K562 (cell line): ENCODE results near the gene GALNT13. TPM values are rescaled to one million over a fixed set of nuclear protein-coding genes. Genes with fewer than 3 reads are reported as not detected.

Experiments used
- ATAC-seq: fragments of 200-7000 bp; cut with Tn5 transposase; 3 replicates; pipeline ENCODE4 v1.9.1; 2020; ENCODE audit warnings: moderate library complexity
- BruUV-seq: library from RNA; stranded (reverse); fragments of 400-500 nt; replicated peaks from 2 replicates; lab custom pipeline; 2021; lab: Mats Ljungman, UMichigan
- CTCF ChIA-PET: fragments of 300-600 bp; formaldehyde crosslinking; extraction: SDS; loops from one replicate; lab custom pipeline; 2021; ENCODE audit warnings: low intra/inter-chr PET ratio; lab: Yijun Ruan, JAX
- POLR2A ChIA-PET: fragments of 300-600, 350-650 bp; sonication (Branson Sonifier 250); formaldehyde crosslinking; extraction: SDS; loops from one replicate; lab custom pipeline; 2021; ENCODE audit warnings: antibody characterized with exemption, inconsistent platforms; lab: Yijun Ruan, JAX
- DNase-seq, 4 experiments: peaks; one replicate each; pipeline versions ENCODE4 v3.0.0 to v3.0.0-alpha.2; 2011 to 2018; ENCODE audit warnings: low spot score in 3 of 4, mixed read lengths in 3 of 4; ENCODE audit errors: extremely low read depth in 1 of 4
- FAIRE-seq: peaks from 2 replicates; lab custom pipeline; 2011; peaks lifted over from hg19 to GRCh38; lab: Jason Lieb, UNC
- H2AFZ ChIP-seq: 2 replicates; pipeline ENCODE4 v1.6.0; 2011; ENCODE audit warnings: low read depth, low read length, control low read depth, inconsistent platforms
- H3K27ac ChIP-seq: fragments of 200-600 bp; 3 replicates; pipeline ENCODE4 v1.8.0; 2011; ENCODE audit warnings: low read depth, mild to moderate bottlenecking, control low read depth, inconsistent platforms, low read length, moderate library complexity, mixed read lengths; ENCODE audit errors: extremely low read depth
- H3K27me3 ChIP-seq, 2 experiments: fragments of 300-600 bp in 1 of 2; 2 replicates in 1 of 2; 3 replicates in 1 of 2; pipeline versions ENCODE4 v1.6.0 to v1.8.0; 2011; ENCODE audit warnings: inconsistent platforms in 2 of 2, low read length in 2 of 2, mild to moderate bottlenecking in 1 of 2, mixed read lengths in 1 of 2, moderate library complexity in 1 of 2; ENCODE audit not compliant: control insufficient read depth in 2 of 2, insufficient read depth in 2 of 2
- H3K36me3 ChIP-seq: fragments of 300-600 bp; 3 replicates; pipeline ENCODE4 v1.8.0; 2011; ENCODE audit warnings: mild to moderate bottlenecking, low read length, inconsistent platforms; ENCODE audit not compliant: control insufficient read depth, insufficient read depth
- H3K4me1 ChIP-seq, 2 experiments: fragments of 200-600 bp in 1 of 2; replicated peaks in 1 of 2; 2 replicates in 1 of 2; 3 replicates in 1 of 2; pipeline versions ENCODE4 v1.5.1 to v1.8.0; 2011; ENCODE audit warnings: inconsistent platforms in 2 of 2, low read length in 2 of 2, mild to moderate bottlenecking in 1 of 2, mixed read lengths in 1 of 2, moderate library complexity in 1 of 2; ENCODE audit not compliant: control insufficient read depth in 2 of 2, insufficient read depth in 2 of 2
- H3K4me2 ChIP-seq: 2 replicates; pipeline ENCODE4 v1.6.1; 2011; ENCODE audit warnings: low read length, control low read depth, inconsistent platforms, mixed read lengths; ENCODE audit not compliant: insufficient read depth
- H3K4me3 ChIP-seq: fragments of 200-600 bp; sonication (generic), shearing (Covaris generic); 2 replicates; pipeline ENCODE4 v1.5.1; 2016; ENCODE audit warnings: control low read depth, inconsistent platforms
- H3K79me2 ChIP-seq: fragments of 200-600 bp; 3 replicates; pipeline ENCODE4 v1.8.0; 2011; ENCODE audit warnings: low read length, inconsistent platforms; ENCODE audit not compliant: control insufficient read depth, insufficient read depth
- H3K9ac ChIP-seq, 2 experiments: 2 replicates each; pipeline versions ENCODE4 v1.6.0 to v1.6.1; 2011; ENCODE audit warnings: low read depth in 2 of 2, low read length in 2 of 2, control low read depth in 1 of 2, inconsistent platforms in 1 of 2, mild to moderate bottlenecking in 1 of 2, mixed read lengths in 1 of 2; ENCODE audit not compliant: insufficient read depth in 1 of 2
- H3K9me1 ChIP-seq: one replicate; pipeline ENCODE4 v1.6.0; 2011; ENCODE audit warnings: inconsistent platforms, mild to moderate bottlenecking, low read length, moderate library complexity; ENCODE audit not compliant: control insufficient read depth, insufficient read depth
- H3K9me3 ChIP-seq: replicated peaks from 2 replicates; pipeline ENCODE4 v1.5.1; 2011; ENCODE audit warnings: low read depth, low read length, inconsistent platforms; ENCODE audit not compliant: control insufficient read depth, insufficient read depth
- H4K20me1 ChIP-seq: replicated peaks from 2 replicates; pipeline ENCODE4 v1.6.1; 2011; ENCODE audit warnings: low read length, inconsistent platforms, mixed read lengths; ENCODE audit not compliant: control insufficient read depth, insufficient read depth
- BCL6 ChIP-seq: fragments of 250-450 bp; sonication (Bioruptor Pico); IDR thresholded peaks from 2 replicates; pipeline ENCODE4 v1.4.0; 2020
- CHD1 ChIP-seq: fragments of 200-600 bp; sonication (generic); IDR thresholded peaks from one replicate; pipeline ENCODE4 v1.6.1; 2012; ENCODE audit warnings: mild to moderate bottlenecking, moderate library complexity, low read length, inconsistent platforms
- DPF2 ChIP-seq: fragments of 450-650 bp; IDR thresholded peaks from 2 replicates; pipeline ENCODE4 v1.6.1; 2016
- EGR1 ChIP-seq: fragments of 450-650 bp; conservative IDR thresholded peaks from 2 replicates; pipeline ENCODE4 v1.6.1; 2017; ENCODE audit warnings: mild to moderate bottlenecking
- ETV6 ChIP-seq, 3 experiments: fragments of 150-350 bp in 1 of 3; sonication (generic) in 1 of 3; formaldehyde crosslinking in 1 of 3; IDR thresholded peaks; 2 replicates each; pipeline versions ENCODE4 v1.6.1 to v1.8.0; 2014 to 2022; ENCODE audit warnings: borderline replicate concordance in 2 of 3, low read depth in 2 of 3, antibody characterized with exemption in 1 of 3, low read length in 1 of 3, mild to moderate bottlenecking in 1 of 3, missing genetic modification reagents in 1 of 3
- FUS ChIP-seq: fragments of 200-400 bp; formaldehyde crosslinking; optimal IDR thresholded peaks from 2 replicates; pipeline ENCODE3; 2017; ENCODE audit warnings: low read depth, low read length
- HLTF ChIP-seq: fragments of 450-650 bp; IDR thresholded peaks from 2 replicates; pipeline ENCODE4 v1.6.1; 2016
- HNRNPUL1 ChIP-seq: fragments of 200-400 bp; formaldehyde crosslinking; IDR thresholded peaks from 2 replicates; pipeline ENCODE4 v1.6.1; 2017; ENCODE audit warnings: low read length
- KAT7 ChIP-seq: sonication (generic); formaldehyde crosslinking; IDR thresholded peaks from 2 replicates; pipeline ENCODE4 v1.8.0; 2022; ENCODE audit warnings: missing genetic modification reagents, mild to moderate bottlenecking, borderline replicate concordance
- NFE2L1 ChIP-seq: fragments of 450-650 bp; IDR thresholded peaks from 2 replicates; pipeline ENCODE4 v1.6.1; 2016; ENCODE audit warnings: missing genetic modification characterization, low read depth, mild to moderate bottlenecking, missing compliant biosample characterization, moderate library complexity, borderline replicate concordance
- PCBP2 ChIP-seq: fragments of 200-400 bp; formaldehyde crosslinking; IDR thresholded peaks from 2 replicates; pipeline ENCODE4 v1.6.1; 2018; ENCODE audit warnings: low read length, low read depth, mild to moderate bottlenecking, moderate library complexity; ENCODE audit not compliant: poor library complexity, severe bottlenecking
- PTBP1 ChIP-seq: fragments of 200-400 bp; formaldehyde crosslinking; IDR thresholded peaks from 2 replicates; pipeline ENCODE4 v1.6.1; 2017; ENCODE audit warnings: low read depth, low read length
- RNF219 ChIP-seq: fragments of 250-450 bp; sonication (Bioruptor Pico); IDR thresholded peaks from 2 replicates; pipeline ENCODE4 v1.5.0; 2022; ENCODE audit warnings: mild to moderate bottlenecking
- SIN3A ChIP-seq, 2 experiments: fragments of 150-350 bp in 1 of 2; IDR thresholded peaks; 2 replicates each; pipeline ENCODE4 v1.6.1; 2011 to 2016; ENCODE audit warnings: borderline replicate concordance in 2 of 2, low read depth in 2 of 2, low read length in 2 of 2, mild to moderate bottlenecking in 2 of 2, moderate library complexity in 2 of 2; ENCODE audit not compliant: control insufficient read depth in 1 of 2
- SNAPC5 ChIP-seq: fragments of 250-450 bp; sonication (Bioruptor Pico); IDR thresholded peaks from 2 replicates; pipeline ENCODE4 v1.8.0; 2021; ENCODE audit warnings: moderate library complexity, mild to moderate bottlenecking, inconsistent platforms
- SPI1 ChIP-seq: IDR thresholded peaks from 2 replicates; pipeline ENCODE4 v1.6.1; 2011; ENCODE audit warnings: low read depth, low read length, control low read depth, borderline replicate concordance
- SRSF1 ChIP-seq: fragments of 200-400 bp; formaldehyde crosslinking; IDR thresholded peaks from 2 replicates; pipeline ENCODE4 v1.6.1; 2017; ENCODE audit warnings: mild to moderate bottlenecking, low read depth, low read length, moderate library complexity
- YBX1 ChIP-seq: fragments of 450-650 bp; IDR thresholded peaks from 2 replicates; pipeline ENCODE4 v1.7.1; 2016; ENCODE audit warnings: mild to moderate bottlenecking
- ZC3H4 ChIP-seq: sonication (generic); formaldehyde crosslinking; IDR thresholded peaks from 2 replicates; pipeline ENCODE4 v1.9.0; 2021; ENCODE audit warnings: missing genetic modification reagents, borderline replicate concordance
- ZNF431 ChIP-seq: sonication (generic); formaldehyde crosslinking; IDR thresholded peaks from 2 replicates; pipeline ENCODE4 v1.8.0; 2022; ENCODE audit warnings: mild to moderate bottlenecking, missing genetic modification reagents
- in situ Hi-C: fragments of 300-500 bp; cut with MboI; formaldehyde crosslinking; loops from 4 replicates; pipeline ENCODE4 v1.15.0; 2018; ENCODE audit warnings: inconsistent platforms, mixed read lengths
- intact Hi-C: fragments of 100-400 bp; cut with micrococcal nuclease; formaldehyde crosslinking; loops from 2 replicates; pipeline ENCODE4 v1.14.2; 2022
- polyA plus RNA-seq, 8 experiments: library from polyadenylated mRNA; depleted of rRNA in 4 of 8; stranded (reverse) in 5 of 8; unstranded in 3 of 8; fragments of >200 nt; fragmentation: Nextera tagmentation in 2 of 8; fragmentation: Illumina TruSeq in 1 of 8; extraction: Ambion mirVana in 2 of 8; extraction: Trizol in 1 of 8; gene quantifications; 2 replicates each; pipeline versions ENCODE4 v1.2.1 to v1.2.3, GENCODE V29; 2011 to 2014; ENCODE audit warnings: inconsistent platforms in 1 of 8, missing spikeins in 1 of 8
- total RNA-seq, 7 experiments: library from RNA; depleted of rRNA in 6 of 7; stranded (reverse); fragments of >200 nt in 6 of 7; fragmentation: Illumina TruSeq in 2 of 7; extraction: Trizol in 2 of 7; gene quantifications; 2 replicates each; pipeline versions ENCODE4 v1.2.1 to v1.2.3, GENCODE V29; 2011 to 2021; ENCODE audit warnings: low replicate concordance in 1 of 7

GALNT13 gene
- total and polyA plus RNA-seq, 9 of the 15 experiments (the other 6 are each of a cell fraction or from before 2014, with no cell fraction given), result not detected

GRCh38 chr2:154229966-154230365, 358.2 kb downstream of the GALNT13 start:
- Histone ChIP-seq H3K4me2 (no peak overlapping the region), H3K4me1 (no peaks in the 10 kb centered on the region), H3K4me3 (no peak overlapping the region), H3K9me1 (no peaks in the 10 kb centered on the region)
- ChIA-PET POLR2A (no interaction called here), CTCF (no interaction called here)
- in situ Hi-C loops, result no loop called here
- ATAC-seq, result no peak
- TF ChIP-seq KAT7 (CRISPR knock-in tag), result no peak
- no peak for TF ChIP-seq NFE2L1 (tag)
- no peak for TF ChIP-seq SIN3A (IDR thresholded peaks at IDR 0.05; ENCODE audit: borderline replicate concordance in 2 of 2, control insufficient read depth in 1 of 2, low read depth in 2 of 2, low read length in 2 of 2)
- no peak for TF ChIP-seq HLTF
- TF ChIP-seq DPF2, result no peak
- no peak for TF ChIP-seq PCBP2
- no peak for TF ChIP-seq SPI1
- TF ChIP-seq SNAPC5 (CRISPR knock-in tag), result no peak
- no peak for TF ChIP-seq ZNF431
- TF ChIP-seq YBX1, result no peak
- no peak for TF ChIP-seq CHD1
- no peak for TF ChIP-seq ETV6 (IDR thresholded peaks at IDR 0.05; ENCODE audit: borderline replicate concordance in 1 of 2, low read depth in 2 of 2, low read length in 1 of 2)
- TF ChIP-seq ETV6 (CRISPR knock-in tag; IDR thresholded peaks at IDR 0.05; ENCODE audit: borderline replicate concordance), result no peak
- TF ChIP-seq PTBP1, result no peak
- no peak for TF ChIP-seq BCL6 (CRISPR knock-in tag)
- no peak for TF ChIP-seq FUS
- TF ChIP-seq ZC3H4 (CRISPR knock-in tag), result no peak
- no peak for TF ChIP-seq EGR1
- no peak for TF ChIP-seq SRSF1
- no peak for TF ChIP-seq RNF219 (CRISPR knock-in tag)
- TF ChIP-seq HNRNPUL1, result no peak
- TF ChIP-seq, all 486 proteins: peak for 0
- Histone ChIP-seq H4K20me1 (no peaks in the 10 kb centered on the region), H3K9me3 (peaks cover 5% of the 10 kb centered on the region; the same call in 1 of the 2 replicates), H3K9ac (no peak overlapping the region), H3K36me3 (no peaks in the 10 kb centered on the region), H3K79me2 (no peaks in the 10 kb centered on the region), H3K27ac (no peak overlapping the region), H3K27me3 (no peaks in the 10 kb centered on the region), H2AFZ (no peak overlapping the region)
- no TSS peak for BruUV-seq
- FAIRE-seq (no peak), DNase-seq (no peak)
- intact Hi-C loops, result no loop called here
